ENCODE data around the gene ZNF792. TPM values are rescaled to one million over a fixed set of nuclear protein-coding genes. Genes with fewer than 3 reads are reported as not detected.
A peak's percentile ranks its signal among the peaks of the same experiment; 100 is the strongest.

Gene ZNF792
- total and polyA plus RNA-seq, 2 of the 8 experiments (the other 6 are each of a cell fraction or from before 2014, with no cell fraction given): 2.5 to 7.2 TPM

DNA sequence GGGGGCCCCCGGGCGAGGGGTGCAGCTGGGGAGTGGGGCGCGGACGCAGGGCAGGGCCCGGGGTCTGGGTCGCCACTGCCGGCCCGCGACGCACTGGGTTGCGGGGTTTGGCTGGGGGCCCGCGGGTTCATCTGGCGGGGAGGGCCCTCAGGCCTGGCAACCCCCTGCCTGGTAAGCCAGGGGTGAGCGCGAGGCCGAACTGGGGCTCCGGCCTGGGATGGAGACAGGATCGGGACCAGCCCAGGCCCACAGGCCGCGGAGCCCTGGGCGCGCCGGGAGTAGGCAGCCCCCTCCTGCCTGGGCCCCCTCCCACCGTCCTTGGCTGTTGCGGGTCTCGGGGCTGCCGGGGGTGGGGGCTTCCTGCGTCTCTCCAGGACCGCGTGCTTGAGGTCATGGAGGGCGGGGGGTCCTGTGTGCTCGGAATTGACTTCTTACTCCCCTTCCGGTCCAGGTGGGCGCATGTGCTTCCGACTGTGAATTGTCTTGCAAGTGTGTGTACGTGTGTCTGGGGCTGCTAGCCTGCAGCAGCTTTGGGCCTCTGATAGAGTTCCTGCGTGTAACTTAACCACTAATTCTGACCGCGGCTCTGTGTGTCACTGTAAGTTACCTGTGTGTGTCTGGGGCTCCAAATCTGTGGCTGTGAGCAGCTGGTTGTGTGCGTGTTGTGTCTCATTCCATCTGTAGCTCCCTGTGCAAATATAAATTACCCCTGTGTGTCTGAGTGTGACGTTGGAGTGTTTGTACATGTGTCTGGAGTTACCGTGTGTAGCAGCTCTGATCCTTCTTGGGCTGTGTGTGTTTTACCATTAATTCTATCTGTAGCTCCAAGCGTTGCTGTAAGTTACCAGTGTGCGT lies 36.8 kb upstream of the ZNF792 start (continued):
- TF ChIP-seq NRF1 (IDR thresholded peaks at IDR 0.05; ENCODE audit: low read depth, low read length): no peak
- no peak for TF ChIP-seq SIX5 (IDR thresholded peaks at IDR 0.05; ENCODE audit: low read depth, low read length)
- TF ChIP-seq CHD2 (IDR thresholded peaks at IDR 0.05; ENCODE audit: low read length): no peak
- TF ChIP-seq, protein P1, sequence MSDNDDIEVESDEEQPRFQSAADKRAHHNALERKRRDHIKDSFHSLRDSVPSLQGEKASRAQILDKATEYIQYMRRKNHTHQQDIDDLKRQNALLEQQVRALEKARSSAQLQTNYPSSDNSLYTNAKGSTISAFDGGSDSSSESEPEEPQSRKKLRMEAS (IDR thresholded peaks at IDR 0.05): peak; percentile 85
- TF ChIP-seq GTF2F1 (IDR thresholded peaks at IDR 0.05; ENCODE audit: borderline replicate concordance, low read depth, low read length): no peak
- TF ChIP-seq, protein P2, sequence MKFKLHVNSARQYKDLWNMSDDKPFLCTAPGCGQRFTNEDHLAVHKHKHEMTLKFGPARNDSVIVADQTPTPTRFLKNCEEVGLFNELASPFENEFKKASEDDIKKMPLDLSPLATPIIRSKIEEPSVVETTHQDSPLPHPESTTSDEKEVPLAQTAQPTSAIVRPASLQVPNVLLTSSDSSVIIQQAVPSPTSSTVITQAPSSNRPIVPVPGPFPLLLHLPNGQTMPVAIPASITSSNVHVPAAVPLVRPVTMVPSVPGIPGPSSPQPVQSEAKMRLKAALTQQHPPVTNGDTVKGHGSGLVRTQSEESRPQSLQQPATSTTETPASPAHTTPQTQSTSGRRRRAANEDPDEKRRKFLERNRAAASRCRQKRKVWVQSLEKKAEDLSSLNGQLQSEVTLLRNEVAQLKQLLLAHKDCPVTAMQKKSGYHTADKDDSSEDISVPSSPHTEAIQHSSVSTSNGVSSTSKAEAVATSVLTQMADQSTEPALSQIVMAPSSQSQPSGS (IDR thresholded peaks at IDR 0.05; ENCODE audit: low read length): no peak
- no peak for TF ChIP-seq ZNF274 (IDR thresholded peaks at IDR 0.05; ENCODE audit: borderline replicate concordance, extremely low read depth, low read length)
- no peak for TF ChIP-seq NANOG (IDR thresholded peaks at IDR 0.05; ENCODE audit: insufficient read depth, low read depth, low read length, poor library complexity, severe bottlenecking)
- no peak for TF ChIP-seq TBP (IDR thresholded peaks at IDR 0.05; ENCODE audit: low read depth, low read length)
- no peak for TF ChIP-seq RAD21 (IDR thresholded peaks at IDR 0.05 in 1 of 2, conservative IDR thresholded peaks at IDR 0.05 in 1 of 2; ENCODE audit: low read depth in 2 of 2, low read length in 2 of 2)
- TF ChIP-seq CEBPB (IDR thresholded peaks at IDR 0.05; ENCODE audit: low read depth, low read length): no peak
- no peak for TF ChIP-seq RNF2 (IDR thresholded peaks at IDR 0.05; ENCODE audit: borderline replicate concordance, low read depth, low read length, missing control alignments, poor library complexity, severe bottlenecking)
- TF ChIP-seq ASH2L (IDR thresholded peaks at IDR 0.05; ENCODE audit: low read length): no peak
- no peak for TF ChIP-seq YY1 (IDR thresholded peaks at IDR 0.05; ENCODE audit: low read depth, low read length)
- peak; percentile 21; the same call in 1 of the 2 replicates for TF ChIP-seq PHF8 (conservative IDR thresholded peaks at IDR 0.05; ENCODE audit: low read depth, low read length)
- TF ChIP-seq, protein P3, sequence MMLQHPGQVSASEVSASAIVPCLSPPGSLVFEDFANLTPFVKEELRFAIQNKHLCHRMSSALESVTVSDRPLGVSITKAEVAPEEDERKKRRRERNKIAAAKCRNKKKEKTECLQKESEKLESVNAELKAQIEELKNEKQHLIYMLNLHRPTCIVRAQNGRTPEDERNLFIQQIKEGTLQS (IDR thresholded peaks at IDR 0.05; ENCODE audit: insufficient read depth, low read depth, low read length): no peak
- no peak for TF ChIP-seq HDAC2 (IDR thresholded peaks at IDR 0.05; ENCODE audit: borderline replicate concordance in 1 of 2, low read depth in 2 of 2, low read length in 2 of 2)
- TF ChIP-seq BRCA1 (IDR thresholded peaks at IDR 0.05; ENCODE audit: low read depth, low read length): no peak
- no peak for TF ChIP-seq EGR1 (IDR thresholded peaks at IDR 0.05; ENCODE audit: borderline replicate concordance, low read depth, low read length)
- no peak for TF ChIP-seq JUND (IDR thresholded peaks at IDR 0.05; ENCODE audit: low read length)
- TF ChIP-seq KDM5A (IDR thresholded peaks at IDR 0.05; ENCODE audit: low read length): no peak

All from H1 (cell line).